Dedifferentiated amniotic fluid mesenchymal stem cell (primary cell): ENCODE results near the gene TUBA3D.
"Not testable (repeated sequence)": the region's sequence is repeated elsewhere in the genome, so short reads cannot be mapped to it uniquely, and the experiment has no call there.

Experiments used
- DNase-seq: peaks from one replicate; pipeline ENCODE4 v3.0.0-alpha.2; 2016; ENCODE audit errors: extremely low spot score

Gene TUBA3D

GRCh38 chr2:131475831-131476230 is at the start of gene TUBA3D:
TSS of gene TUBA3D (plus strand) at chr2:131476119. CDS start at chr2:131476200, 81 bp downstream.
- no peak for DNase-seq

- DNase-seq, result no peak
Observed at GRCh38 chr2:131426727-131427126, 49.2 kb upstream of the TUBA3D start.

GRCh38 chr2:131431336-131431735 is 44.6 kb upstream of the TUBA3D start:
- DNase-seq, result no peak

GRCh38 chr2:131440742-131441468 is 35.0 kb upstream of the TUBA3D start:
- DNase-seq, result not testable (repeated sequence)

GRCh38 chr2:131444736-131445514 is 31.0 kb upstream of the TUBA3D start:
- not testable (repeated sequence) for DNase-seq

- not testable (repeated sequence) for DNase-seq
Observed at GRCh38 chr2:131445515-131445797, 30.5 kb upstream of the TUBA3D start.

- no peak for DNase-seq
Observed at GRCh38 chr2:131445896-131446295, 30.0 kb upstream of the TUBA3D start.

- not testable (repeated sequence) for DNase-seq
Observed at GRCh38 chr2:131447981-131448380, 27.9 kb upstream of the TUBA3D start.

GRCh38 chr2:131451265-131451949 is 24.5 kb upstream of the TUBA3D start:
- not testable (repeated sequence) for DNase-seq

- not testable (repeated sequence) for DNase-seq
Observed at GRCh38 chr2:131454914-131455313, 21.0 kb upstream of the TUBA3D start.

GRCh38 chr2:131467722-131468121 is 8.2 kb upstream of the TUBA3D start:
- not testable (repeated sequence) for DNase-seq

- DNase-seq, result not testable (repeated sequence)
Observed at GRCh38 chr2:131470944-131471343, 5.0 kb upstream of the TUBA3D start.

- DNase-seq, result not testable (repeated sequence)
Observed at GRCh38 chr2:131471624-131472023, 4.3 kb upstream of the TUBA3D start.

- DNase-seq, result not testable (repeated sequence)
Observed at GRCh38 chr2:131473266-131473665, 2.7 kb upstream of the TUBA3D start.

- DNase-seq, result not testable (repeated sequence)
Observed at GRCh38 chr2:131476363-131476762, 444 bp downstream of the TUBA3D start.

- DNase-seq, result not testable (repeated sequence)
Observed at GRCh38 chr2:131477227-131477626, 1.3 kb downstream of the TUBA3D start.

GRCh38 chr2:131478074-131478849 is 2.3 kb downstream of the TUBA3D start:
- DNase-seq, result not testable (repeated sequence)

GRCh38 chr2:131478850-131479461 is 3.0 kb downstream of the TUBA3D start:
- DNase-seq, result not testable (repeated sequence)

GRCh38 chr2:131480351-131480750 is 4.4 kb downstream of the TUBA3D start:
- not testable (repeated sequence) for DNase-seq

GRCh38 chr2:131482506-131483155 is 6.7 kb downstream of the TUBA3D start:
- not testable (repeated sequence) for DNase-seq
